Naive thymus-derived CD4-positive, alpha-beta T cell (primary cell): ENCODE results near the gene CCDC178. TPM values are rescaled to one million over a fixed set of nuclear protein-coding genes. Genes with fewer than 3 reads are reported as not detected.
"Not testable (repeated sequence)": the region's sequence is repeated elsewhere in the genome, so short reads cannot be mapped to it uniquely, and the experiment has no call there.

Experiments
- ATAC-seq: fragments of 150-1000 bp; cut with Tn5 transposase; 2 replicates; pipeline ENCODE4 v1.10.0; 2021; ENCODE audit warnings: mild to moderate bottlenecking, moderate library complexity
- CTCF ChIA-PET: fragments of 350-600 bp; sonication (Branson Sonifier 250); formaldehyde crosslinking; loops from one replicate; lab custom pipeline; 2021; ENCODE audit warnings: antibody characterized with exemption; lab: Charles Lee
- POLR2A ChIA-PET: fragments of 350-600 bp; sonication (Branson Sonifier 250); formaldehyde crosslinking; loops from one replicate; lab custom pipeline; 2021; ENCODE audit warnings: antibody characterized with exemption, inconsistent platforms; lab: Charles Lee
- DNase-seq, 9 donors: peaks; one replicate each; pipeline versions ENCODE4 v3.0.0 to v3.0.0-alpha.2; 2020 to 2022; ENCODE audit warnings: mixed read lengths in 1 of 9
- H3K27ac ChIP-seq: one replicate; pipeline ENCODE4 v1.7.0; 2013; ENCODE audit warnings: mild to moderate bottlenecking, low read depth, low read length, moderate library complexity
- H3K27me3 ChIP-seq, 2 donors: one replicate each; pipeline ENCODE4 v1.7.0; 2013; ENCODE audit warnings: low read length in 2 of 2, mild to moderate bottlenecking in 2 of 2, moderate library complexity in 2 of 2; ENCODE audit not compliant: control insufficient read depth in 2 of 2, insufficient read depth in 2 of 2
- H3K36me3 ChIP-seq, 3 experiments: 1 replicate in 2 of 3; 2 replicates in 1 of 3; pipeline ENCODE4 v1.7.0; 2013; ENCODE audit warnings: low read length in 3 of 3, mild to moderate bottlenecking in 3 of 3, moderate library complexity in 1 of 3; ENCODE audit not compliant: insufficient read depth in 3 of 3, control insufficient read depth in 2 of 3
- H3K4me1 ChIP-seq, 2 donors: one replicate each; pipeline ENCODE4 v1.7.0; 2013; ENCODE audit warnings: low read length in 2 of 2, mild to moderate bottlenecking in 2 of 2, moderate library complexity in 1 of 2; ENCODE audit not compliant: control insufficient read depth in 2 of 2, insufficient read depth in 2 of 2
- H3K4me3 ChIP-seq: 2 replicates; pipeline ENCODE4 v1.7.0; 2013; ENCODE audit warnings: mild to moderate bottlenecking, low read length
- H3K9me3 ChIP-seq, 3 experiments: 1 replicate in 2 of 3; 2 replicates in 1 of 3; pipeline ENCODE4 v1.7.0; 2013; ENCODE audit warnings: low read length in 3 of 3; ENCODE audit not compliant: control insufficient read depth in 2 of 3
- H3K27ac Mint-ChIP-seq, 9 donors: one replicate each; pipeline ENCODE4 v1.8.0; 2020 to 2022; ENCODE audit warnings: mixed read lengths in 9 of 9, mild to moderate bottlenecking in 8 of 9, moderate library complexity in 5 of 9, inconsistent platforms in 2 of 9
- H3K27me3 Mint-ChIP-seq, 5 donors: one replicate each; pipeline ENCODE4 v1.8.0; 2021 to 2022; ENCODE audit warnings: mixed read lengths in 5 of 5, mild to moderate bottlenecking in 1 of 5
- H3K36me3 Mint-ChIP-seq, 5 donors: one replicate each; pipeline ENCODE4 v1.8.0; 2020 to 2022; ENCODE audit warnings: mixed read lengths in 5 of 5, mild to moderate bottlenecking in 3 of 5, inconsistent platforms in 1 of 5
- H3K4me1 Mint-ChIP-seq, 7 donors: one replicate each; pipeline ENCODE4 v1.8.0; 2020 to 2022; ENCODE audit warnings: mixed read lengths in 7 of 7, mild to moderate bottlenecking in 3 of 7, inconsistent platforms in 1 of 7
- H3K4me3 Mint-ChIP-seq, 10 donors: one replicate each; pipeline ENCODE4 v1.8.0; 2020 to 2022; ENCODE audit warnings: mild to moderate bottlenecking in 10 of 10, mixed read lengths in 10 of 10, moderate library complexity in 6 of 10, inconsistent platforms in 2 of 10
- H3K9me3 Mint-ChIP-seq, 11 donors: one replicate each; pipeline ENCODE4 v1.8.0; 2020 to 2022; ENCODE audit warnings: mixed read lengths in 11 of 11, mild to moderate bottlenecking in 4 of 11, inconsistent platforms in 1 of 11, moderate library complexity in 1 of 11
- intact Hi-C, 2 donors: fragments of 100-400 bp; cut with micrococcal nuclease; formaldehyde crosslinking; loops; one replicate each; pipeline ENCODE4 v1.15.1; 2023
- polyA plus RNA-seq, 2 donors: library from polyadenylated mRNA; unstranded; fragments of 300-500 nt; fragmentation: Illumina TruSeq; gene quantifications; one replicate each; pipeline ENCODE4 v1.2.3, GENCODE V29; 2021
- total RNA-seq, 6 experiments: library from RNA in 5 of 6; stranded (reverse) in 5 of 6; gene quantifications; 1 replicate in 5 of 6; 2 replicates in 1 of 6; pipeline ENCODE4 v1.2.3 and lab custom pipeline; 2021 to 2026

CCDC178 gene
- total and polyA plus RNA-seq, 7 experiments from 2014 or later: not detected

- H3K27ac Mint-ChIP-seq: no peak overlapping the region
- DNase-seq: no peak
Observed at GRCh38 chr18:33369711-33370449, 70.6 kb downstream of the CCDC178 start.

GRCh38 chr18:33356735-33357134, 83.8 kb downstream of the CCDC178 start:
- DNase-seq (no peak), ATAC-seq (no peak)
- no peak overlapping the region for H3K4me3 Mint-ChIP-seq
- Histone ChIP-seq H3K36me3 (no peaks in the 10 kb centered on the region), H3K27ac (no peak overlapping the region), H3K27me3 (no peaks in the 10 kb centered on the region), H3K4me3 (no peak overlapping the region), H3K4me1 (no peaks in the 10 kb centered on the region), H3K9me3 (peaks cover 0 to 5% (median 0%) of the 10 kb centered on the region in 3 experiments)
- H3K9me3 Mint-ChIP-seq: peaks cover 0 to 28% (median 4%) of the 10 kb centered on the region in 11 donors
- no peaks in the 10 kb centered on the region for H3K36me3 Mint-ChIP-seq
- CTCF ChIA-PET: no interaction called here
- POLR2A ChIA-PET: no interaction called here
- no peak overlapping the region for H3K27ac Mint-ChIP-seq
- no peaks in the 10 kb centered on the region for H3K4me1 Mint-ChIP-seq
- intact Hi-C loops: no loop called here
- no peaks in the 10 kb centered on the region for H3K27me3 Mint-ChIP-seq

More at GRCh38 chr18:33369711-33370449, 70.6 kb downstream of the CCDC178 start:
- Histone ChIP-seq H3K4me1 (no peaks in the 10 kb centered on the region), H3K9me3 (no peaks in the 10 kb centered on the region), H3K36me3 (no peaks in the 10 kb centered on the region), H3K27ac (no peak overlapping the region), H3K27me3 (no peaks in the 10 kb centered on the region), H3K4me3 (no peak overlapping the region)
- POLR2A ChIA-PET: no interaction called here
- Mint-ChIP-seq H3K4me1 (no peaks in the 10 kb centered on the region), H3K4me3 (no peak overlapping the region), H3K27me3 (no peaks in the 10 kb centered on the region), H3K36me3 (no peaks in the 10 kb centered on the region), H3K9me3 (peaks cover 0 to 15% (median under 1%) of the 10 kb centered on the region in 11 donors)
- intact Hi-C loops: loop anchor here in 1 of 2 donors (10.0 kb wide), 1 partner anchor 65 kb away; no protein-coding TSS in a partner anchor
- CTCF ChIA-PET: no interaction called here
- no peak for ATAC-seq

GRCh38 chr18:33355756-33356155, 84.8 kb downstream of the CCDC178 start:
- Mint-ChIP-seq H3K4me3 (no peak overlapping the region), H3K27ac (no peak overlapping the region), H3K27me3 (no peaks in the 10 kb centered on the region), H3K4me1 (no peaks in the 10 kb centered on the region), H3K36me3 (no peaks in the 10 kb centered on the region), H3K9me3 (peaks cover 0 to 28% (median 4%) of the 10 kb centered on the region in 11 donors)
- H3K9me3 ChIP-seq: peaks cover 0 to 5% (median 0%) of the 10 kb centered on the region in 3 experiments
- intact Hi-C loops: no loop called here
- H3K27me3 ChIP-seq: no peaks in the 10 kb centered on the region
- no peak for ATAC-seq
- no peaks in the 10 kb centered on the region for H3K36me3 ChIP-seq
- no peak overlapping the region for H3K4me3 ChIP-seq
- ChIA-PET POLR2A (no interaction called here), CTCF (no interaction called here)
- H3K27ac ChIP-seq: no peak overlapping the region
- DNase-seq: no peak
- H3K4me1 ChIP-seq: no peaks in the 10 kb centered on the region

GRCh38 chr18:33355263-33355662, 85.3 kb downstream of the CCDC178 start:
- Histone ChIP-seq H3K27ac (no peak overlapping the region), H3K27me3 (no peaks in the 10 kb centered on the region), H3K36me3 (no peaks in the 10 kb centered on the region), H3K4me1 (no peaks in the 10 kb centered on the region), H3K9me3 (peaks cover 0 to 5% (median 0%) of the 10 kb centered on the region in 3 experiments), H3K4me3 (no peak overlapping the region)
- no peaks in the 10 kb centered on the region for H3K27me3 Mint-ChIP-seq
- H3K4me1 Mint-ChIP-seq: no peaks in the 10 kb centered on the region
- H3K4me3 Mint-ChIP-seq: no peak overlapping the region
- H3K27ac Mint-ChIP-seq: no peak overlapping the region
- ChIA-PET POLR2A (no interaction called here), CTCF (no interaction called here)
- intact Hi-C loops: no loop called here
- no peaks in the 10 kb centered on the region for H3K36me3 Mint-ChIP-seq
- peaks cover 0 to 28% (median 4%) of the 10 kb centered on the region in 11 donors for H3K9me3 Mint-ChIP-seq
- ATAC-seq (no peak), DNase-seq (no peak)

GRCh38 chr18:33350256-33350655, 90.3 kb downstream of the CCDC178 start:
- Histone ChIP-seq H3K4me3 (no peak overlapping the region), H3K27ac (no peak overlapping the region), H3K36me3 (no peaks in the 10 kb centered on the region), H3K9me3 (peaks cover 0 to 1% (median 0%) of the 10 kb centered on the region in 3 experiments), H3K27me3 (no peaks in the 10 kb centered on the region), H3K4me1 (no peaks in the 10 kb centered on the region)
- H3K27me3 Mint-ChIP-seq: no peaks in the 10 kb centered on the region
- H3K9me3 Mint-ChIP-seq: peaks cover 0 to 23% (median 2%) of the 10 kb centered on the region in 11 donors
- ChIA-PET POLR2A (no interaction called here), CTCF (no interaction called here)
- H3K36me3 Mint-ChIP-seq: no peaks in the 10 kb centered on the region
- H3K4me1 Mint-ChIP-seq: no peaks in the 10 kb centered on the region
- no peak for DNase-seq
- intact Hi-C loops: no loop called here
- H3K27ac Mint-ChIP-seq: no peak overlapping the region
- H3K4me3 Mint-ChIP-seq: no peak overlapping the region
- no peak for ATAC-seq

- H3K36me3 Mint-ChIP-seq, intact Hi-C loops, H3K36me3 ChIP-seq, H3K9me3 ChIP-seq, H3K27me3 Mint-ChIP-seq, H3K4me3 Mint-ChIP-seq, H3K27me3 ChIP-seq, H3K27ac ChIP-seq, CTCF ChIA-PET, H3K4me1 ChIP-seq, H3K4me3 ChIP-seq, DNase-seq, H3K4me1 Mint-ChIP-seq, H3K27ac Mint-ChIP-seq, ATAC-seq, POLR2A ChIA-PET: not testable (repeated sequence)
- H3K9me3 Mint-ChIP-seq: peaks cover 4 to 36% (median 17%) of the 10 kb centered on the region in 11 donors
Observed at GRCh38 chr18:33339733-33340132, 100.8 kb downstream of the CCDC178 start.

- peaks cover 2 to 28% (median 10%) of the 10 kb centered on the region in 11 donors for H3K9me3 Mint-ChIP-seq
- no peaks in the 10 kb centered on the region for H3K4me1 ChIP-seq
- H3K4me3 ChIP-seq: no peak overlapping the region
Observed at GRCh38 chr18:33334781-33335180, 105.7 kb downstream of the CCDC178 start.

More at GRCh38 chr18:33334781-33335180, 105.7 kb downstream of the CCDC178 start:
- no peak for DNase-seq
- no peak for ATAC-seq
- H3K4me1 Mint-ChIP-seq: no peaks in the 10 kb centered on the region
- H3K36me3 Mint-ChIP-seq: peaks cover 0 to 4% (median 0%) of the 10 kb centered on the region in 5 donors
- no peaks in the 10 kb centered on the region for H3K36me3 ChIP-seq
- H3K27me3 ChIP-seq: no peaks in the 10 kb centered on the region
- intact Hi-C loops: no loop called here
- no peak overlapping the region for H3K4me3 Mint-ChIP-seq
- H3K27ac ChIP-seq: no peak overlapping the region
- CTCF ChIA-PET: no interaction called here
- H3K9me3 ChIP-seq: no peaks in the 10 kb centered on the region
- H3K27me3 Mint-ChIP-seq: no peaks in the 10 kb centered on the region
- POLR2A ChIA-PET: no interaction called here
- no peak overlapping the region for H3K27ac Mint-ChIP-seq
